ENCODE measurements around the gene DLGAP1.

DNA sequence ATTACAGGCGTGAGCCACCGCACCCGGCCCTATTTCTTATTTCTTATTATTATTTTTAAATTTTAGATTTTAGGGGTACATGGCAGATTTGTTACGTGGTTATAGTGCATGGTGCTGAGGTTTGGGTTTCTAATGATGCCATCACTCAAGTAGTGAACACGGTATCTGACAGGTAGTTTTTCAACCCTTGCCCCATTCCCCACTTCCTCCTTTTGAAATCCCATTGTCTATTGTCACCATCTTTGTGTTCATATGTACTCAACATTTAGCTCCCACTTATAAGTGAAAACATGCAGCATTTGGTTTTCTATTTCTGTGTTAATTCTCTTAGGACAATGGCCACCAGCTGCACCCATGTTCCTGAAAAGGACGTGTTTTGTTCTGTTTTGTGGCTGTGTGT is 965.6 kb downstream of the DLGAP1 start:
- TF ChIP-seq FOS (IDR thresholded peaks at IDR 0.05; ENCODE audit: low read depth, low read length) = no peak
- no peak for TF ChIP-seq SMC3 (IDR thresholded peaks at IDR 0.05; ENCODE audit: low read depth, low read length)
- TF ChIP-seq, protein P1, sequence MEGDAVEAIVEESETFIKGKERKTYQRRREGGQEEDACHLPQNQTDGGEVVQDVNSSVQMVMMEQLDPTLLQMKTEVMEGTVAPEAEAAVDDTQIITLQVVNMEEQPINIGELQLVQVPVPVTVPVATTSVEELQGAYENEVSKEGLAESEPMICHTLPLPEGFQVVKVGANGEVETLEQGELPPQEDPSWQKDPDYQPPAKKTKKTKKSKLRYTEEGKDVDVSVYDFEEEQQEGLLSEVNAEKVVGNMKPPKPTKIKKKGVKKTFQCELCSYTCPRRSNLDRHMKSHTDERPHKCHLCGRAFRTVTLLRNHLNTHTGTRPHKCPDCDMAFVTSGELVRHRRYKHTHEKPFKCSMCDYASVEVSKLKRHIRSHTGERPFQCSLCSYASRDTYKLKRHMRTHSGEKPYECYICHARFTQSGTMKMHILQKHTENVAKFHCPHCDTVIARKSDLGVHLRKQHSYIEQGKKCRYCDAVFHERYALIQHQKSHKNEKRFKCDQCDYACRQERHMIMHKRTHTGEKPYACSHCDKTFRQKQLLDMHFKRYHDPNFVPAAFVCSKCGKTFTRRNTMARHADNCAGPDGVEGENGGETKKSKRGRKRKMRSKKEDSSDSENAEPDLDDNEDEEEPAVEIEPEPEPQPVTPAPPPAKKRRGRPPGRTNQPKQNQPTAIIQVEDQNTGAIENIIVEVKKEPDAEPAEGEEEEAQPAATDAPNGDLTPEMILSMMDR (conservative IDR thresholded peaks at IDR 0.05; ENCODE audit: low read depth, low read length) = no peak
- no peak for TF ChIP-seq MXI1 (IDR thresholded peaks at IDR 0.05; ENCODE audit: borderline replicate concordance, low read depth, low read length)
- TF ChIP-seq RAD21 (IDR thresholded peaks at IDR 0.05; ENCODE audit: low read length) = no peak
- TF ChIP-seq CEBPB (IDR thresholded peaks at IDR 0.05; ENCODE audit: low read depth, low read length) = no peak
- TF ChIP-seq, protein P2, sequence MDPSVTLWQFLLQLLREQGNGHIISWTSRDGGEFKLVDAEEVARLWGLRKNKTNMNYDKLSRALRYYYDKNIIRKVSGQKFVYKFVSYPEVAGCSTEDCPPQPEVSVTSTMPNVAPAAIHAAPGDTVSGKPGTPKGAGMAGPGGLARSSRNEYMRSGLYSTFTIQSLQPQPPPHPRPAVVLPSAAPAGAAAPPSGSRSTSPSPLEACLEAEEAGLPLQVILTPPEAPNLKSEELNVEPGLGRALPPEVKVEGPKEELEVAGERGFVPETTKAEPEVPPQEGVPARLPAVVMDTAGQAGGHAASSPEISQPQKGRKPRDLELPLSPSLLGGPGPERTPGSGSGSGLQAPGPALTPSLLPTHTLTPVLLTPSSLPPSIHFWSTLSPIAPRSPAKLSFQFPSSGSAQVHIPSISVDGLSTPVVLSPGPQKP (IDR thresholded peaks at IDR 0.05; ENCODE audit: borderline replicate concordance, low read depth, low read length) = no peak
- no peak for TF ChIP-seq NFE2L2 (IDR thresholded peaks at IDR 0.05; ENCODE audit: low read depth, low read length)
- no peak for TF ChIP-seq POLR2A (IDR thresholded peaks at IDR 0.05; ENCODE audit: low read depth, low read length)
- TF ChIP-seq RCOR1 (IDR thresholded peaks at IDR 0.05; ENCODE audit: insufficient replicate concordance, low read length) = no peak
- TF ChIP-seq MAZ (IDR thresholded peaks at IDR 0.05; ENCODE audit: borderline replicate concordance, low read depth, low read length) = no peak
- no peak for TF ChIP-seq RFX5 (IDR thresholded peaks at IDR 0.05; ENCODE audit: low read depth, low read length)
- TF ChIP-seq, protein P3, sequence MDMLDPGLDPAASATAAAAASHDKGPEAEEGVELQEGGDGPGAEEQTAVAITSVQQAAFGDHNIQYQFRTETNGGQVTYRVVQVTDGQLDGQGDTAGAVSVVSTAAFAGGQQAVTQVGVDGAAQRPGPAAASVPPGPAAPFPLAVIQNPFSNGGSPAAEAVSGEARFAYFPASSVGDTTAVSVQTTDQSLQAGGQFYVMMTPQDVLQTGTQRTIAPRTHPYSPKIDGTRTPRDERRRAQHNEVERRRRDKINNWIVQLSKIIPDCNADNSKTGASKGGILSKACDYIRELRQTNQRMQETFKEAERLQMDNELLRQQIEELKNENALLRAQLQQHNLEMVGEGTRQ (IDR thresholded peaks at IDR 0.05; ENCODE audit: low read depth, low read length) = no peak
- no peak for TF ChIP-seq MAFK (IDR thresholded peaks at IDR 0.05; ENCODE audit: low read depth, low read length)
